Measurements from ENCODE around the gene E2F3. TPM values are rescaled to one million over a fixed set of nuclear protein-coding genes. Genes with fewer than 3 reads are reported as not detected.

Gene E2F3
- total RNA-seq, 1 donor from 2014 or later: 20.4 TPM

DNA sequence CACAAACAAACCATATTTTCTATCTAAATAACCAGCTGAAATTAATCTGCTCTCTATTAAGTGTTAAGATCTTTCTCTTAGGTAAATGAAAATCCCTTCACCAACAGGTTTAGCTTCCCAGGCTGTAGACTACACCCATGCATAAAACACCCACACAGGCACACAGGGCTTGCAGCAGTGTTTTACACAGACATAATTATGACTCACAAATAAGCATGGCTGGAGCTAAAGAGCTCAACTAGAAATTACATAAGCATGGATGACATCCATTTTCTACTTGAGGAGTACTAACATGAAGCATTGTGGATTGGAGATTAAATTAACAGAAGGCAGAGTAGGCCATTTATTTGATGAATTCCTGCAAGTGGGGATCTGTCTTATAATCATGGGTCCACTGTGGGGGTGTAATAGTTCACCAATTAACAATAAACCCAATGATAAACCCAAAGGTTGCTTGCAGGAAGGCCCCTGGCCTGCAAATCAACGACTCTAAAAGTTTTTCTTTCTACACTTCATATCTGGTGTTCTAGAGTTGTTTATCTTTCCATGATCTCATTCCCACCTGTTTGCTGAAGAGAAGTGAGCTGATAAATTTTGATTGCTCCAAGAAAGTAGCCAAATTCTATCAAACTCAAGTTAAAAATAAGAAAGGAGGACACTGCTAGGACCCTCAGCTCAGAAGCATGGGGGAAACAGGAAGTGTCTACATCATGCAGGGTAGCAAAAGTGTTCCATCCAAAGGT, 33.8 kb upstream of the E2F3 start:
- Mint-ChIP-seq H3K27me3 (ENCODE audit: unreplicated experiment) (peaks cover 4% of the 10 kb centered on the region), H3K4me1 (ENCODE audit: unreplicated experiment) (peaks cover 3% of the 10 kb centered on the region), H3K4me3 (ENCODE audit: unreplicated experiment) (no peak overlapping the region), H3K9me3 (ENCODE audit: unreplicated experiment) (no peaks in the 10 kb centered on the region), H3K36me3 (ENCODE audit: low read depth, unreplicated experiment) (peaks cover 4% of the 10 kb centered on the region), H3K27ac (ENCODE audit: unreplicated experiment) (no peak overlapping the region)
- TF ChIP-seq, protein P1, sequence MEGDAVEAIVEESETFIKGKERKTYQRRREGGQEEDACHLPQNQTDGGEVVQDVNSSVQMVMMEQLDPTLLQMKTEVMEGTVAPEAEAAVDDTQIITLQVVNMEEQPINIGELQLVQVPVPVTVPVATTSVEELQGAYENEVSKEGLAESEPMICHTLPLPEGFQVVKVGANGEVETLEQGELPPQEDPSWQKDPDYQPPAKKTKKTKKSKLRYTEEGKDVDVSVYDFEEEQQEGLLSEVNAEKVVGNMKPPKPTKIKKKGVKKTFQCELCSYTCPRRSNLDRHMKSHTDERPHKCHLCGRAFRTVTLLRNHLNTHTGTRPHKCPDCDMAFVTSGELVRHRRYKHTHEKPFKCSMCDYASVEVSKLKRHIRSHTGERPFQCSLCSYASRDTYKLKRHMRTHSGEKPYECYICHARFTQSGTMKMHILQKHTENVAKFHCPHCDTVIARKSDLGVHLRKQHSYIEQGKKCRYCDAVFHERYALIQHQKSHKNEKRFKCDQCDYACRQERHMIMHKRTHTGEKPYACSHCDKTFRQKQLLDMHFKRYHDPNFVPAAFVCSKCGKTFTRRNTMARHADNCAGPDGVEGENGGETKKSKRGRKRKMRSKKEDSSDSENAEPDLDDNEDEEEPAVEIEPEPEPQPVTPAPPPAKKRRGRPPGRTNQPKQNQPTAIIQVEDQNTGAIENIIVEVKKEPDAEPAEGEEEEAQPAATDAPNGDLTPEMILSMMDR (IDR thresholded peaks at IDR 0.05; ENCODE audit: unreplicated experiment): no peak
- no peak for DNase-seq (ENCODE audit: low spot score)

DNA sequence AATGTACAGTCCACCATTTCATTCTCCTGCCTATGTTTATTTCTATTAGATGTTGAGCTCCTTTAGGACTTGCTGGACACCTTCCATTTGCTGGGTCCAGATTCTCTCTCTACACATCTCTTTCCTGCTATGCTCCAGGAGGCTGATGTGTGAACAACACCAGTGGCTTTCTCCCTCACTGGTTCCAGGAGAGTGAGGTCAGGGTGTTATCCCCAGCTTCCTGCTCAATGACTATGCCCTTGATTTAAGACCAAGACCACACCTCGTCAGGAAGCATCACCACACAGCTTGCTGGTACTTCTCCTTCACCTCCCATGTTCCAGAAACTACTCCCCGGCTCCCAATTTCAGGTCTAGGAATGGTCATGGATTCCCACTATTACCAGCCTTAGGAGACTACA, 31.3 kb upstream of the E2F3 start:
- H3K27ac Mint-ChIP-seq (ENCODE audit: unreplicated experiment): no peak overlapping the region
- DNase-seq (ENCODE audit: low spot score): no peak
- TF ChIP-seq, protein P1 (IDR thresholded peaks at IDR 0.05; ENCODE audit: unreplicated experiment): no peak
- H3K4me1 Mint-ChIP-seq (ENCODE audit: unreplicated experiment): peaks cover 3% of the 10 kb centered on the region
- H3K4me3 Mint-ChIP-seq (ENCODE audit: unreplicated experiment): no peak overlapping the region
- no peaks in the 10 kb centered on the region for H3K9me3 Mint-ChIP-seq (ENCODE audit: unreplicated experiment)
- H3K27me3 Mint-ChIP-seq (ENCODE audit: unreplicated experiment): peaks cover 4% of the 10 kb centered on the region
- H3K36me3 Mint-ChIP-seq (ENCODE audit: low read depth, unreplicated experiment): peaks cover 4% of the 10 kb centered on the region

DNA sequence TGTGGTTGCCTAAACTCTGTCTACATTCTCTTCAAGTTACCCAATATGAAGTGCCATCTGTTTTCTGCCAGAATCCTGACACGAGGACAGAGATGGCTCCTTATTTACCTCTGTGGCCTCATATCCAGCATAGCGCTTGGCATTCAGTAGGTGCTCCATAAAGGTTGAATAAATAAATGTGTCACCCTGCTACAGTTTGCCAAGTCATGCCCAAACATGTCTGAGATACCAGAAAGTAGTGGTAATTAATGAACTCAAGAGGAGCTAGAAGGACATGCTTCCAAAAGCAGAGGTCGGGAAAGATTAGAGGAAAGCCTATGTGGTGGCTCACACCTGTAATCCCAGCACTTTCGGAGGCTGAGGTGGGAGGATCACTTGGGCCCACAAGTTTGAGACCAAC, 30.9 kb upstream of the E2F3 start:
- TF ChIP-seq, protein P1 (IDR thresholded peaks at IDR 0.05; ENCODE audit: unreplicated experiment): no peak
- H3K9me3 Mint-ChIP-seq (ENCODE audit: unreplicated experiment): no peaks in the 10 kb centered on the region
- peaks cover 4% of the 10 kb centered on the region for H3K36me3 Mint-ChIP-seq (ENCODE audit: low read depth, unreplicated experiment)

DNA sequence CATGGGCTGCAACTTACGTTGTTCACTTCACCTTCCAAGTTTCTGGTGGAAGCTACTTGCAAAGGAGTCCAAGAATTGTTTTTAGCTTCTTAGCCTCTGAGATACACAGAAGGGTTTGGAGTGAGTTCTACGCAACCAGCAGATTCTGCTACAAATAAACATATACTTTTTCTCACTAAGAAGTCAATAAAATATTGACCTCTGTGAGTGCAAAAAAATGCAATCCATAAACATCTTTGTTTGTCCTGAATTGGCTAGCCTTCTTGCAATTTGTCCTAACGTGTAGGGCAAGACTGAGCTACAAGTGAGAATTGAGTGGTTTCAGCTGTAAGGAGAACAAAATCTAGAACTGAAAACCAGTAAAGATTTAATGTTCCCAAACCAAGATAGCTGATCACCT, 26.2 kb upstream of the E2F3 start:
- no peak overlapping the region for H3K27ac Mint-ChIP-seq (ENCODE audit: unreplicated experiment)
- DNase-seq (ENCODE audit: low spot score): no peak
- no peaks in the 10 kb centered on the region for H3K9me3 Mint-ChIP-seq (ENCODE audit: unreplicated experiment)
- no peaks in the 10 kb centered on the region for H3K27me3 Mint-ChIP-seq (ENCODE audit: unreplicated experiment)
- TF ChIP-seq, protein P1 (IDR thresholded peaks at IDR 0.05; ENCODE audit: unreplicated experiment): no peak
- H3K4me3 Mint-ChIP-seq (ENCODE audit: unreplicated experiment): no peak overlapping the region
- peaks cover 4% of the 10 kb centered on the region for H3K36me3 Mint-ChIP-seq (ENCODE audit: low read depth, unreplicated experiment)
- no peaks in the 10 kb centered on the region for H3K4me1 Mint-ChIP-seq (ENCODE audit: unreplicated experiment)

More for the DNA sequence above, 30.9 kb upstream of the E2F3 start:
- H3K27ac Mint-ChIP-seq (ENCODE audit: unreplicated experiment): no peak overlapping the region
- H3K4me3 Mint-ChIP-seq (ENCODE audit: unreplicated experiment): no peak overlapping the region
- peaks cover 3% of the 10 kb centered on the region for H3K4me1 Mint-ChIP-seq (ENCODE audit: unreplicated experiment)
- H3K27me3 Mint-ChIP-seq (ENCODE audit: unreplicated experiment): peaks cover 4% of the 10 kb centered on the region
- no peak for DNase-seq (ENCODE audit: low spot score)

DNA sequence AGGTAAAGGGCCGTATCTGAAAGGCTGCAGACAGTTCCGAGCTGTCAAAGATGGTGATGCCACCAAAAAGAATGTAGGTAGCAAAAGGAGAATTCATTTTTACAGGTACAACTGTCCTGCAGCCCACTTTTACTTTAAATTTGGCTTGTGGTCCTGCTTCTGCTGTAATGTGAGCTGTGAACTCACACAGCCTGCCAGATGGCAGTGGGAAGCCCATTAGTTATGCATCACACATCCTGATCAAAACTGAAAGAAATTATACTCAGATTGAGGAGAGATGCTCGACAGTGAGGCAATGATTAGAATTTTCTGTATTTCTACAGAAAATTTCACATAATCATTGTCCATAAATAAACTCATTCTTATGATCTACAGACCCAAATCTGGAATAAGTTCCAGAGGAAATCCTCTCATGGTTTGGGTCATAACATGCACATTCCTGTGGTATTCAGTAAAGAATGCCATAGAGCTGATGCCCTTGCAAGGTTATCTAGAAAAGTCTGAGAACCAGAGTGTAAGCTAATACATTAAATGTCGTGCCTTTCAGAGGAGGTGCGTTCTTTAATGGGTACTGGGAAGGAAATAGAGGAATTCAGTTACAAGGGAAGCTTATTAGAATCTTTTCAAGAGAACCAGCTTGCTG, 23.9 kb upstream of the E2F3 start:
- TF ChIP-seq, protein P1 (IDR thresholded peaks at IDR 0.05; ENCODE audit: unreplicated experiment): no peak
- DNase-seq (ENCODE audit: low spot score): no peak

More for the DNA sequence above, 23.9 kb upstream of the E2F3 start:
- no peaks in the 10 kb centered on the region for H3K36me3 Mint-ChIP-seq (ENCODE audit: low read depth, unreplicated experiment)
- H3K4me1 Mint-ChIP-seq (ENCODE audit: unreplicated experiment): no peaks in the 10 kb centered on the region
- H3K9me3 Mint-ChIP-seq (ENCODE audit: unreplicated experiment): no peaks in the 10 kb centered on the region
- H3K27me3 Mint-ChIP-seq (ENCODE audit: unreplicated experiment): no peaks in the 10 kb centered on the region
- H3K4me3 Mint-ChIP-seq (ENCODE audit: unreplicated experiment): no peak overlapping the region
- H3K27ac Mint-ChIP-seq (ENCODE audit: unreplicated experiment): no peak overlapping the region

Data from endothelial cell (in vitro differentiated cells).